ENCODE measurements around the gene PEX6.

Gene PEX6

GRCh38 chr6:42993445-42993844 is 14.5 kb upstream of the PEX6 start:
- DNase-seq = no peak

GRCh38 chr6:42989923-42990322 is 10.9 kb upstream of the PEX6 start:
- DNase-seq = no peak

- no peak for DNase-seq
Measured at GRCh38 chr6:42988486-42989020, 9.6 kb upstream of the PEX6 start.

GRCh38 chr6:42987533-42988451 is 8.8 kb upstream of the PEX6 start:
- no peak for DNase-seq

GRCh38 chr6:42984924-42985475 is 6.0 kb upstream of the PEX6 start:
- DNase-seq = peak; percentile 36

GRCh38 chr6:42984001-42984923 is 5.3 kb upstream of the PEX6 start, which contains the start of gene PPP2R5D:
TSS of gene PPP2R5D (plus strand) at chr6:42984570. CDS start at chr6:42984678, 108 bp downstream.
- peak; percentile 96 for DNase-seq

GRCh38 chr6:42981836-42982235 is 2.9 kb upstream of the PEX6 start:
- DNase-seq = no peak

- no peak for DNase-seq
Measured at GRCh38 chr6:42979523-42980177, 669 bp upstream of the PEX6 start.

- DNase-seq = peak; percentile 44
Measured at GRCh38 chr6:42978487-42978838, 518 bp downstream of the PEX6 start.

GRCh38 chr6:42974919-42975505 is 4.0 kb downstream of the PEX6 start:
- no peak for DNase-seq

- DNase-seq = no peak
Measured at GRCh38 chr6:42973926-42974325, 5.1 kb downstream of the PEX6 start.

GRCh38 chr6:42971746-42972327 is 7.1 kb downstream of the PEX6 start:
- DNase-seq = no peak

GRCh38 chr6:42970871-42971612 is 7.9 kb downstream of the PEX6 start:
- no peak for DNase-seq

GRCh38 chr6:42969934-42970333 is 9.0 kb downstream of the PEX6 start:
- DNase-seq = no peak

GRCh38 chr6:42969431-42969830 is 9.6 kb downstream of the PEX6 start:
- DNase-seq = no peak

GRCh38 chr6:42968783-42969182 is 10.2 kb downstream of the PEX6 start:
- no peak for DNase-seq

- no peak for DNase-seq
Measured at GRCh38 chr6:42968126-42968701, 10.8 kb downstream of the PEX6 start.

GRCh38 chr6:42967228-42967627 is 11.8 kb downstream of the PEX6 start:
- DNase-seq = no peak

- no peak for DNase-seq
Measured at GRCh38 chr6:42966571-42966970, 12.4 kb downstream of the PEX6 start.

GRCh38 chr6:42963855-42964605 is 15.0 kb downstream of the PEX6 start:
- DNase-seq = peak; percentile 62
